ENCODE data around the gene BCAM. TPM values are rescaled to one million over a fixed set of nuclear protein-coding genes. Genes with fewer than 3 reads are reported as not detected.

The BCAM gene
- total RNA-seq, 1 experiment from 2014 or later: 73.0 TPM

DNA sequence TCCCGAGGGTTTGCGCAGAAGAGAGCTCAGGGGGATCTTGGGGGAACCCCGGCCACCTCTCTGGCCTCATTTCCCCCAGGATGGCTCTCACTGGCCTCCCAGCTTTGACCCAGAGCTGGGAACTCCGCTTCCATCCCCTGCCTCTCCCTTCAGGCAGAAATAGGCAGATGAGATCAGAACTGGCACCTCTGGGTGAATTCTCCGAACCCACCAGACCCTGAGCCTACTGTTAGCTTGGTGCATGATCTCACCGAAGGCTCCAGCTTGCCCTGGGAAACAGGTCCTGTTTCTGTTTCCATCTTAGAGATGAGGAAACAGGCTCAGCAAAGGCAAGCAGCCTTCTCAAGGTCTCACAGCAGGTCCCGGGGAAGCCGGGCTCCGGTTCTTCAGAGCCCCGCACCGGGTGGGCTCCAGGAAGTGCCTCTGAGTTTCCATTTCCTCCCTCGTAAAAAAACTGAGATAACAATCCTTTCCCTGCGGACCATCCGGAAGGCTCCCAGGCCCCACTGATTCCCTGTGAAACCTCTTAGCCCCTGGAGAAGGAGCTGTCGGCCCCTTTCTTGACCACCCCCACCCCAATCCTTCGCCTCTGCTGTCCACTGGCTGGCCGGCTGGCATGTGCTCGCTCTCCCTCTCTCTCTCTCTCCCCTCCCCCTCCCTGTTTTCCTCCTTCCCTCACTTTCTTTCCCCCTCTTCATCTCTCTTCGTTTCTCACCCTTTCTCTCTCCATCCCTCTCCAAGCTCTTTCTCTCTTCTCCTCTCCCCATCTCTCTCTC, 39.3 kb downstream of the BCAM start:
- no peak overlapping the region for H3K14ac ChIP-seq (ENCODE audit: insufficient read depth, low read length)
- H3K27ac ChIP-seq (ENCODE audit: insufficient read length, low read depth, low read length): peak overlapping the region; percentile 7
- H3K4me1 ChIP-seq (ENCODE audit: insufficient read depth, low read length): peaks cover 5% of the 10 kb centered on the region; the same call in 1 of the 2 replicates
- H3K9me3 ChIP-seq (ENCODE audit: control insufficient read depth, low read depth, low read length): no peaks in the 10 kb centered on the region
- H3K56ac ChIP-seq (ENCODE audit: insufficient read length, low read depth, low read length): no peak overlapping the region
- H3K4me2 ChIP-seq (ENCODE audit: insufficient read depth, insufficient read length, low read length): peak overlapping the region; percentile 76
- Mint-ChIP-seq H3K4me1 (peaks cover 29 to 42% of the 10 kb centered on the region in 2 experiments), H3K9me3 (peaks cover 0 to 8% of the 10 kb centered on the region in 2 experiments; a peak in 3 of 5 replicates), H3K27me3 (ENCODE audit: low read depth) (peaks cover 3% of the 10 kb centered on the region), H3K36me3 (ENCODE audit: insufficient read depth in 1 of 3, low read depth in 3 of 3) (peaks cover 12 to 33% (median 20%) of the 10 kb centered on the region in 3 experiments), H3K27ac (peak overlapping the region; percentile 90 to 98 (median 95)), H3K4me3 (peak overlapping the region; percentile 89 to 96)
- H3K79me2 ChIP-seq (ENCODE audit: insufficient read depth, low read length): peaks cover 33% of the 10 kb centered on the region; the same call in 1 of the 2 replicates
- H2AFZ ChIP-seq (ENCODE audit: low read length): no peak overlapping the region
- H3K23ac ChIP-seq (ENCODE audit: insufficient read length, low read depth, low read length): no peak overlapping the region
- no peak overlapping the region for H4K91ac ChIP-seq (ENCODE audit: insufficient read length, low read depth, low read length)
- H3K9ac ChIP-seq (ENCODE audit: extremely low read depth, insufficient read length, low read length): peak overlapping the region; percentile 58
- no peak for TF ChIP-seq CTCF (conservative IDR thresholded peaks at IDR 0.05)
- H3K27me3 ChIP-seq (ENCODE audit: insufficient read depth, low read length): no peaks in the 10 kb centered on the region
- no peak overlapping the region for H3K4ac ChIP-seq (ENCODE audit: low read depth, low read length)
- H2BK5ac ChIP-seq (ENCODE audit: insufficient read length, low read length): no peak overlapping the region
- no peak overlapping the region for H4K5ac ChIP-seq (ENCODE audit: insufficient read length, low read depth, low read length)
- peaks cover 11% of the 10 kb centered on the region for H3K79me1 ChIP-seq (ENCODE audit: insufficient read depth, low read depth, low read length, poor library complexity, severe bottlenecking)
- no peak overlapping the region for H2BK120ac ChIP-seq (ENCODE audit: low read depth, low read length, poor library complexity, severe bottlenecking)
- H2BK20ac ChIP-seq (ENCODE audit: low read depth, low read length, poor library complexity, severe bottlenecking): no peak overlapping the region
- H3T11ph ChIP-seq (ENCODE audit: low read length): no peak overlapping the region
- H4K8ac ChIP-seq (replicated peaks; ENCODE audit: insufficient read length, low read depth, low read length): no peak overlapping the region
- peak; percentile 67 for DNase-seq
- peaks cover 23% of the 10 kb centered on the region for H3K23me2 ChIP-seq (ENCODE audit: insufficient read length, low read depth, low read length, poor library complexity, severe bottlenecking)
- H2AK5ac ChIP-seq (ENCODE audit: insufficient read length, low read length): no peak overlapping the region
- no peak overlapping the region for H3K18ac ChIP-seq (ENCODE audit: insufficient read length, low read depth, low read length)
- no peak overlapping the region for H2BK12ac ChIP-seq (ENCODE audit: insufficient read length, low read depth, low read length)
- H2BK15ac ChIP-seq (ENCODE audit: low read depth, low read length): no peak overlapping the region
- no peaks in the 10 kb centered on the region for H4K20me1 ChIP-seq (ENCODE audit: control insufficient read depth, insufficient read depth, insufficient read length)
- WGBS (ENCODE audit: extremely low coverage, insufficient read length, low lambda C conversion rate): no CpG with 5 or more reads among the region's 19 CpGs

Measured in H9 (cell line).